GM21737 (cell line): ENCODE data around the gene EMILIN3.

Experiments
- ATAC-seq: cut with Tn5 transposase; IDR thresholded peaks from one replicate; pipeline ENCODE4 v1.9.1; 2021; ENCODE audit warnings: mild to moderate bottlenecking, moderate library complexity; ENCODE audit not compliant: unreplicated experiment

EMILIN3 gene

DNA sequence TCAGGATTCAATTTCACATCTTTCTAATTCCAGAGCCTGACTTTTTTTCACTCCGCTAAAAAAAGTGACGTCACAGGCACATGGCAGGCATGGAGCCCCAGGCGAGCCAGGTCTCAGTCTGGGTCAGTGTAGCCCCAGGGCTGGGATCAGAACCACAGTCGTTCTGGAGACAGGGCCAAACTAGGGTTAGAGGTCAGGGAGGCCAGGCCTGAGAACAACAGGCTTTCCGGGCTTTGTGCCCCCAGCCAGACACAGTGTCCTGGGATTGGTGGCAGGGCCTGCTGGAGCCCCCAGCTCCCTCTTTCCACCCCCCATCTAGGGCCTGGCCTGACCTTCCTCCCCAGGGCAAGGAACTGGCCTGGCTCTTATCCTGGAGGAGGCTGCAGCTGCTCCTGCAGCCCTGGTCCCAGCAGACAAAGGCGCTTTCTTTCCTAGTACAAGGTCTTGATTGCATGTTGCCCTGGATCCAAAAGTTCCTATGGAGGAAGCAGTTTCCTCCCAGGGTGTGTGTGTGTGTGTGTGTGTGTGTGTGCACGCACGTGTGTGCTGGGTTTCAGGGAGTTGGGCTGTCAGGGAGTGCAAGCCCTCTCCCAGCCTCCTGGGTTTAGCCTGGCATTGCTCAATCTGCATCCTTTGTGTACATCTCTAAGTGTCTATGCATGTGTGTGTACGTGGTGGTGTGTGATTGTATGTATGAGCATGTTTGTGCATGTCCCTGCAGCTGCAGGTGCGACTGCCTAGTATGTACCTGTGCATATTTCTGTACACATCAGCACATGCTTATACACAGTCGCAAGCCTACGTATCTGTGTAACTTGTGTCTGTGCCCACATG, 26.5 kb upstream of the EMILIN3 start:
- ATAC-seq = no peak

DNA sequence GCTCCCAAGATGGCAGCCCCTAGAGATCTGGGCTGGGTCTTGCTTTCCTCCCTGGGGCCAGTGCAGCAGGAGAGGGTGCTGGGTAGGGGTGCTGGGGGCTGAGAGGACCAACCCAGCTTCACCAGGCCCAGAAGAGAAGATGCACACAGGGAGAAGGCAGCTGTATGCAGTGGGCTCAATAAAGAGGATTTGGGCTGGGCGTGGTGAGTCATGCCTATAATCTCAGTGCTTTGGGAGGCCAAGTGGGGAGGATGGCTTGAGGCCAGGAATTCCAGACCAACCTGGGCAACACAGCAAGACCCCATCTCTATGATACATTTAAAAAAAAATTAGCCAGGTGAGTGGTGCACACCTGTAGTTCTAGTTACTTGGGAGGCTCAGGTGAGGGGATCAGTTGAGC, 25.7 kb upstream of the EMILIN3 start:
- no peak for ATAC-seq

DNA sequence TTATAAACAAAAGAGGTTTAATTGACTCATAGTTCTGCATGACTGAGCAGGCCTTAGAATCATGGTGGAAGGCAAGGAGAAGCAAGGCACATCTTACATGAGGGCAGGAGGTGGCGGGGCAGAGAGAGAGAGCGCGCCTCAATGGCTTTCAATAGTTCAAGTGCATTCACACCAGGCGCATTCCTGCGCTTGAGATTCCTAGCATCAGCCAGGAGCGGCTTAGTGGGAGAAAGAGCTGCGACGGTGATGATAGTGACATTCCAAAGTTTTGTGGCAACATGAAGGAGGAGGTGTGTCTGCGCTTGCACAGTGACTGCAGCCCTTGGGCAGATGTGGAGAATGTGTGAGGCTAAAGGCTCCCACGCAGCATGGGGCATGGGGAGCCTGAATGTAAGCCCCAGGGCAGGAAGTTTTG, 25.0 kb upstream of the EMILIN3 start:
- ATAC-seq = no peak

DNA sequence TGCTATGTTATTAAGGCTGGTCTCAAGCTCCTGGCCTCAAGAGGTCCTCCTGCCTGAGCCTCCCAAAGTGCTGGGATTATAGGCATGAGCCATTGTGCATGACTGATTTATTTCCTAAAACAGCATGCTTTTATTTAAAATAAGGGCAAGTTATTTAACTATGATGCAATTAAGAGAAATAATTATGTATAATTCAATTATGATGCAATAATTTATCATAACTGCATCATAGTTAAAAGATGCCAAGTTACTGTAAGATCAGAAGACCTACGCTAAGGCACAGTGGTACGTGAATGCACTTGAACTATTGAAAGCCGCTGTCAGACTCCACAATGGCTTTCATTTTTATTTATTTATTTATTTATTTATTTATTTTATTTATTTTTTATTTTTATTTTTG, 24.3 kb upstream of the EMILIN3 start:
- no peak for ATAC-seq

DNA sequence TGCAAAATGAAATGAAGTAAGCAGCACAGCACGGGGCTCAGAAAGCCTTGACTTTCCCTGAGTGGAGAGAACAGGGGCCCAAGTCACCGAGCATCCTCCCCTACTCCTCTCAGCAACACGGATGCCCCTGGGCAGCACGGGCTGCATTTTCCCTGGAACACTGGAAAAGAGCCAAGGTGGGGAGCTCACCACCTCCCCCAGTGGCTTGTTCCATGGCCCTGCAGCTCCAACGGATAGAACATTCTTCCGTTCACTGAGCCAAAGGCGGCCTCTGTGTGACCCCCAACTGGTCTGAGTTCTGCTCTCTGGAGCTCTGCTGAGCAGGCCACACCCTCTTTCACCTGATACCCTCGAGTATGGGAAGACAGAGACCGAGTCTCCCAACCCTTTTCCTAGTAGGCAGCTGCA, 20.8 kb upstream of the EMILIN3 start:
- no peak for ATAC-seq

DNA sequence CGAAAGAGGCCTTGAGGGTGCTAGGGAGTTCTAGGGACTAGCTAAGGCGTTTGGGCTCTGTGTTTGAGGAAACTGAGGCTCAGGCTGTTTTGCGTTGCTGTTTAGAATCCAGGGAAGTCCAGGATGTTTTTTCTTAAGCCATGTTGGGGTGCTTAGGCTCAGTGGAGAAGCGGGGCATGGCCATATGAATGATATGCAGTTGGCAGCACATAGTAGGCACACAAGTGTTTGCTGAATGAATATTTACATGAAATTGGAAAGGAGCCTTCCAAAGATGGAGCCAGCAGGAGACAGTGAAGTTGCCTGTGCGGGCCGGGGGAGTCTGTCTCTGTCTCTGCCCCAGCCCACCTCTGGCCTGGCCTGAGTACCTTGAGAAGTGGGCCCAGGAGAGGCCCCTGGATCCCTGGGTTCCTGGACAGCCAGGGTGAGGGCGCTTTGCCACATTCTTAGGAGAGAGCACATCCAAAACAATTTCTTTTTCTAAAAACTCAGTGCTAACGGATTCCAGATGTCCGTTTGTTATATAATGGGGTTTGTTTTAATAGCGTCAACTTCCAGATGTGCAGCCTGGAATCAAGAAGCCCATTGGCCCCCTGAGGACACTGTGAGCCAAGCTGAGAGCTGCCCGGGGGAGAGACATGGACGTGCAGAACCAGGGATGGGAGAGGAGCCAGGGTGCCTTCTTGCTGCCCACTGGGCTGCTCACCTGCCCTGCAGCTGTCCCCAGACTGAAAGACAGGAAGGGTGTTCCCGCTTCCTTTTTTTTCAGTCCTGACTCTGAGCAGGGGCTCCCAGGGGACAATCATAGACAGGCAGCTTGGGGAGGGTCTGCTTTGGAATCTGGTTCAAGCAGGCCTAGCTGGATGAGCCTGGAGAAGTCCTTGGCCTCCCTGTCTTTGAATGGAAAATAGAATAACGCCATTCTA, 20.1 kb upstream of the EMILIN3 start:
- no peak for ATAC-seq

DNA sequence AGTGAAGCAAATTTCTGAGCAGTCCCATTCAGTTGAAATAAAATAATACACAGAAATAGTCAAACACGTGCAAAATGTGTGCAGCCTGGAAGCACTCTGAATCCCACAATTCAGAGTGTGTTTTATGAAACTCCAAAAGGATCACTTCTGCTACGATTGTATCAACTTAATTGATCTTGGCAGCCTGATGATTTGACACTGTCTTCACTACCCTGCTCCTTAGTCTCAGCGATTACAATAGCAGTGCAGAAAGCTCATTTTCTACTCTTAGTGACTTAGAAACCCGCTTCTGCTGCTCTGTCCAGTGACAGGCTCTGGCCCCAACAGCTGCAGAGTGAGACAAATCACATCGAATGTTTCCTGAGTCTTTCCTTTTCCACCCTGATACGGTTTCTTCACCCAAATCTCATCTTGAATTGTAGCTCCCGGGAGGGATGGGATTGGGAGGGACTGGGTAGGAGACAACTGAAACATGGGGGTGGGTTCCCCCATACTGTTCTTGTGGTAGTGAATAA, 16.2 kb upstream of the EMILIN3 start:
- no peak for ATAC-seq

DNA sequence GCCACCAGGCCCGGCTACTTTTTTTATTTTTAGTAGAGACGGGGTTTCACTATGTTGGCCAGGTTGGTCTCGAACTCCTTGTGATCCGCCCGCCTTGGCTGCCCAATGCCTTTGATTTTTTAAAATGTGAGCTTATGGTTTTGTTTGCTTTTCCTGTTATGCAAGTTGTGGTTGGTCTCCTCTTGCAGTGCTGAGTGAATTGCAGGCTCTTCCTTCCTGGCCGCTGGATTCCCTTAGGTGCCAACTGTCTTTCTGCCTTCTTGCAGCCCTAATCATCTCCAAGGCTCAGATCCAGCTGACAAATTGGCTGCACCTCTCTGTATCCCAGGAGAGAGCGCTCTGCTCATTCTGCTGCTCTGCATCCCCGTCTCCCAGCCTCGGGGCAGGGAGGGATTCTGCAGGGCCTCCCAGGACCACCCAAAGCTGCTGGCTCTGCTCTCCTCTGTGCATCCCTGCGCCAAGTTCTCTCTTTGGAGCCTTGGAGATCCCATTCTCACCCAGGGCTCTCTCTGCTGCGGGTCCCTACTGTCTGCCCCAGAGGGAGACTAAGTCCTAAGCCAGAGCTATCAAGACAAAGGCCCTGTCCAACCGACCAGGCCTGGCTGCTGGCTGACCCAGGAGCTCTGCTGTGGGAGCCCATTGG, 14.1 kb upstream of the EMILIN3 start:
- no peak for ATAC-seq

DNA sequence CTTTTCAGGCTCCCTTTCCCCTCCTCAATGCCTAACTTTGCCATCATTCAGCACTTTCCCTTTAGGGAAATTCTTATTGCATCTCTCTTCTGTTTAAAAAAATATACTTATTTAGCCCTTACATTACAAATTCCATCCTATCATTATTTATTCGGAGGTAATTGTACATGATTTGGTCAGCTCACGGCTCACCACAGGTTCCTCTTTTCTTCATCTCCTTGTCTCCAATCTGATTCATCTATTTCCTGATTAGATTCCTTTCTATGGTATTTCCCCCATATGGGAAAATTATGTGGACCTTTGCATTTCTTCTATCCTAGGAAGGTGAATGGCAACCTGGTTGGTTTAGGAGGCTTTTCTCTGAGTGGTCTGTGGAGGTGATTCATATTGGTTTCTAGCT, 12.9 kb upstream of the EMILIN3 start:
- no peak for ATAC-seq

DNA sequence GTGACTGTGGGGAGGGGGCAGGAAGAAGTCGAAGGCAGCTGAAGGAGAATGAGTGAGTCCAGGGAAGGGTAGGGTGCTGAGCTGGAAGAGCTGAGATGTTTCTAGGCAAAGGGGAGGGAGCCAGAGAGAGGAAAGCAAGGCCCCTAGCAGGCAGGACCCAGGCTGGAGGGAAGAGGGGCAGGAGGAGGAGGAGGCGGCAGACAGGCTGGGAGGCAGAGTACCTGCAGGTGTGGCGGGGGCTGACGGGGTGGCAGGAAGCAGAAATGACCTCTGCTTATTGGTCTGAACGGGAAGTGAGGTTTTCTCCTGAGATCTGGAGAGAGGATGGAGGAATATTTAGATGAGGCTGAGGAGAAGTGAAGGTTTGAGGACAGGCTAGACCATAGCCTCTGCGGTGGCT, 10.7 kb upstream of the EMILIN3 start:
- no peak for ATAC-seq

DNA sequence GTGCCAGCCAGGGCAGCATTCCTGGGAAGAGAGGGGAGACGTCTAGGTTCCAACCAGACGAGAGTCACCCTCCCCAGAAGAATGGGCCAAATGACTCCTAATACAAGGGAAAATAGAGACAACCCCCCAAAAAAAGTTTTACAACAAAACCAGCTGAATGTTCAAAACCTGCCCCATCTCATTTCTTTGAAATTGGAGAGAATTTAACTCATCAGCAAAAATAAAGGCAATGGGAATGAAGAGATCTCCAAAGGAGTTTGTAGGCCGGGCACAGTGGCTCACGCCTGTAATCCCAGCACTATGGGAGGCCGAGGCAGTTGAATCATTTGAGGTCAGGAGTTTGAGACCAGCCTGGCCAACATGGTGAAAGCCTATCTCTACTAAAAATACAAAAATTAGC, 9.7 kb upstream of the EMILIN3 start:
- no peak for ATAC-seq

DNA sequence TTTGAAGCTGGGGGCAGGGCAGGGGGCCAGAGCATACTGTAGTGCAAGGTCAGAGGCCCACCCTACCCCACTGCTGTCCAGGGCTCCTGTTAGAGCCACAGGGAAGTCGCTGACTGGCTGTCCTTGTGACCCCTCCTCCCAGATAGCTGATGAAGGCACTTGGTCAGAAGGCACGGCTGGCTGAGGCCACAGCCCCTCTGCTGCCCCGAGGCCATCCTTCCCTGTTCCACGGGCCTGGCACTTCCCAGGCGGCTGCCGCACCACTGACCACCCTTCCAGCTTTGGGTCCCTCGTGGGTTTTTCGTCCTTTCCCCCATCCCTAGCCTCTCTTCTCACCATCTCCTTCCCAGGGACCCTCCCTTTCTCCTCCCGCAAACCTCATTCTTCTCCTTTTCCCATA, 9.2 kb upstream of the EMILIN3 start:
- no peak for ATAC-seq

DNA sequence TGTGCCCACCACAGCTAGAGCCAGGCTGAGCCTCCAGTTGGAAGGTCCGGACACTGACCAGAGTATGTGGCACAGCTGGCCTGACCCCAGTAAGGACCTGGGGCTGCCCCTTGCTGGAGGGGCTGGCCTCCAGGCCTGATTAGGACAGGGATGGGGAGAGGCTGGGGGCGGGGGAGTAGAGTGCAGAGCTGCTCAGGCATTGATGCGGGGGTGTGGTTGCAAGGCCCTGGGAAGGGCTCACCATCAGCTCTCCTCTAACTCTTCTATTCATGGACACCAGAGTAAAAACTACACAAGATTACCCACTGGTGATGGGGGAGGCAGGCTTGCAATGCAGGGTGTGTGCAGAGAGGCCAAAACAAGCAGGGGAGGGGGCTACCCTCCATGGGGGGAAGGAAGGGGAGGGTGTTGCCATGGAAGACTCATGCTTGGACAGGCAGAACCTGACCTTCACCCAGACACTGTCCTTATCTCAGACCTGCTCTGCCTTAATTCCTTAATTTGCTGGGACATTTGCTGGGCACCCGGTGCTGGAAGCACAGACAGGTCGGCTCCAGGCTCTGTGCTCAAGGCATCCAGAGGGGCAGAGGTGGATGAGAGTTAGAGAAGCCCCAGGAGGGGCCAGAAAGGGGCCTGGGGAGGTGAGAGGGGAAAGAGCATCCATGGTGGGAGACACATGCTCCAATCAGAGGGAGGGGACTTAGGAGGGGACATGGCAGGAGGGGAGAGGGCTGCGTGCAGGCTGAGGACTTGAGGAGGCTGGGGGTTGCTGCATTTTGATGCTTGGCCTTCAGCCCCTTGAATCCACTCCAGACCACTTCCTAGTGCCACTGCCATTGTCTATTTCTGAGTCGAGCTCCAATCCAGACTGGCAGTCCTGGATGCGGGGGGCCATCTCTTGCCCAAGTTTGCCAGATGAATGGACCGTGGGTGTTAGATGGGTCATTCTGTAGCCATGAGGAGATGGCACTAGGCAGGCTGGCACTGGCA, 7.6 kb upstream of the EMILIN3 start:
- ATAC-seq = no peak

DNA sequence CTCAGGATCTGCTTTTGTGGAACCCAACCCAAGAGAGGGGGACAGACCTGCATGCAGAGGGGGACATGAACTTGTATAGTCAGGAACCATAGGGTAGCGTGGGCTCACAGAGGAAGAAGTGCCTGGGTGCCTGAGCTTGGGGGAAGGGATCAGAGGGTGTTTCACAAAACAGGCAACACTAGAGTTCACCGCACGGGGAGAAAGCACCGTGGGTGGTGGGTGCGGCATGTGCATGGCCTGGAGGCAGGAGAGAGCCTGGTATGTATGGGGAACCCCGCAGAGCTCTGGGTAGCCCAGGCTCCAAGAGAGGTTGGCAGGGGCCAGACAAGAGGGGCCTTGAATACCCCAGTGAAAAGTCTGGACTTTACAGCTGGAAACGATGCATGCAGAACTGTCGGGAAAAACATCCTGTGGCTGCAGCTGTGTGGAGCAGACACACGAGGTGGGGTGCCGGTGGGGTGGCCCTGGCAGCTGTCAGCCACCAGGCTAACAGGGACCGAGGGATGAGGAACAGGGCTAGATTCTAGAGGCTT, 6.7 kb upstream of the EMILIN3 start:
- no peak for ATAC-seq

DNA sequence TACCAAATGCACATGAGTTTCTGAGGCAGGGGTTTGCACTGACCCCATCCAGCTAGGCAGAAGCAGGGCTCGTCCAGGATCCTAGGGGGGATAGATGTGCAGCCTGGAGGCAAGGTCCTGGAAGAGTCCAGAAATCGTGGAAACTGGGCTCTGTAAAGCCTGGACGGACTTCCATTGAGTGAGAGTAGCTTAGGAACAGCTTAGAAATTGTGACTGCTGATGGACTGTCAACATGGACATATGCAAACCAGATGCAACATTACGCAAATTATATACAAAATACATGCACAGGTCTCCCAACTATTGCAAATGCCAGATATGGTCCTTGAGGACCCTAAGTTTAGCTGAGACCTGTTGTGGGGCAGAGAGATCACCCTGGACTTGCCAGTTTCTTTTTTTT, 4.8 kb upstream of the EMILIN3 start:
- ATAC-seq = no peak

DNA sequence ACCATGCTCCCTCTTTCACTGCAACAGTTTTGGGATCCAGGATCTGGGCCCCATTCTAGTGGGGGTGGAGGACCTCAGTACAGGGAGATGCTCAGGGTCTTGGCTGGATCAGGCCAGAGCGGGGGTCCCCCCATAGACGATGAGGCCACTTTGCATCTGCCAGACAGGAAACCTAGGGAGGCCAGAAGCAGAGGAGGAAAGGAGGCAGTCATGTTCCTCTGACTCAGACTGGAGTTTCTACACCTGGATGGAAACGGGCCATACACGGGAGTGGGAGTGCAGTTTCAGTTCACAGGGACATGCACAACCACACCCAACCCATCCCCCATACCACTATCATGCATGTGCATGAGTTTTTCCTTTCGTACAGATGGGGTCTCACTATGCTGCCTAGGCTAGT, 3.6 kb upstream of the EMILIN3 start:
- ATAC-seq = no peak

DNA sequence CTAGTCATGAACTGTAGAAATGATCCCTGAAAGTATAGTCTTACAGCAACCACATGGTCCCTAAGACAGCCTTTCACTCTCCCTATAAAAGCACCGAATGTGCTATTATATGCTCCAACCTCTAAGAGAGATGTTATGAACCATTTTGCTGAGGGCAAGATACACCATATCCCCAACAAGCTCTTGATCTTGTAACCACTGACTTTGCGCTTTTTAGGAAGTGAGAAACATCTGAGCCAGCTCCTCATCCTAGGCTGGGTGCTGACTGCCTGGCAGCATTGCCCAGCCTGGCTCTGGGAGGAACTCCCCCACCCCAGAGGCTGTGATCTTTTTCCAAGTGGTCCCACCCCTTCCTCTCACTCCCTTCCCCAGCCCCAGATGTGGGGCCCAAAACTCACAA, 3.1 kb upstream of the EMILIN3 start:
- ATAC-seq = no peak

DNA sequence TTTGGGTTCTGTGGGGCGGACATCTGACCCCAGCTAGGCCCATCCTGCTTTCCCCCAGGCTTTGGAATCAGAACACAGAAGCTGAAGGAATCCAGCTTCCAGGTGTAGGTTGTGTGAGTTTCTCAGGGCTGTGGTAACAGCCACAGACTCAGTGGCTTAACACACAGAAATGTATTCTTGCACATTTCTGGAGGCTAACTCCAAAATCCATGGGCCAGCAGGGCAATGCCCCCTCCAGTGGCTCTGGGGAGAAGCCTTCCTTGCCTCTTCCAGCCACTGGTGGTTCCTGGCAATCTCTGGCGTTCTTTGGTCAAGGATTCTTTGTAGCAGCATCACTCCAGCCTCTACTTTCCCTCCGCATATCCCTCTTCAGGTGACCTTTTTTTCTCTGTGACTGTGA, 1.3 kb upstream of the EMILIN3 start:
- ATAC-seq = no peak

DNA sequence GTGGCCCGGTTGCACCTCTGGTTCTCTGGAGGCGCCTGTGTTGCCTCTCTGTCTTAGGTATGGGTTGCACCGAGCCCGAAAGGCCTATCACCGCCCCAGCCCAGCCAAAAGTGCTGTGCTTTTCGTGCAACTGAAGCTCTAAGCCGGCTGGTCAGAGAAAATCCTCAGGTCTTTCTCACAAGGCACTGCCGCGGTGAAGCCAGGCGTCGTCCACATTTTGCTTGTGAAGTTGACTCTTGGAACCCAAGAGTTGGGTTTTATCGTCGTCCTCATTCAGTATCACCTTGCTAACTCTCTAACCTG, 726 bp upstream of the EMILIN3 start:
- no peak for ATAC-seq
